Measurements from ENCODE around the gene DMBX1.

DMBX1 gene

GRCh38 chr1:46483589-46483988, 6.0 kb upstream of the DMBX1 start:
- H3K4me3 ChIP-seq (replicated peaks in 1 of 2; ENCODE audit: low read depth in 2 of 2, low read length in 2 of 2) = no peak overlapping the region
- DNase-seq (ENCODE audit: low read depth in 2 of 2) = no peak
- TF ChIP-seq CTCF (IDR thresholded peaks at IDR 0.05; ENCODE audit: low read depth, low read length) = no peak

- no peak for DNase-seq (ENCODE audit: low read depth in 2 of 2)
- no peak overlapping the region for H3K4me3 ChIP-seq (replicated peaks in 1 of 2; ENCODE audit: low read depth in 2 of 2, low read length in 2 of 2)
- no peak for TF ChIP-seq CTCF (IDR thresholded peaks at IDR 0.05; ENCODE audit: low read depth, low read length)
Observed at GRCh38 chr1:46484783-46485490, 4.7 kb upstream of the DMBX1 start.

- no peak for DNase-seq (ENCODE audit: low read depth in 2 of 2)
- no peak for TF ChIP-seq CTCF (IDR thresholded peaks at IDR 0.05; ENCODE audit: low read depth, low read length)
- H3K4me3 ChIP-seq (replicated peaks in 1 of 2; ENCODE audit: low read depth in 2 of 2, low read length in 2 of 2) = no peak overlapping the region
Observed at GRCh38 chr1:46485564-46486431, 3.8 kb upstream of the DMBX1 start.

GRCh38 chr1:46486432-46487015, 3.1 kb upstream of the DMBX1 start:
- no peak for DNase-seq (ENCODE audit: low read depth in 2 of 2)
- H3K4me3 ChIP-seq (replicated peaks in 1 of 2; ENCODE audit: low read depth in 2 of 2, low read length in 2 of 2) = no peak overlapping the region
- TF ChIP-seq CTCF (IDR thresholded peaks at IDR 0.05; ENCODE audit: low read depth, low read length) = no peak

- peak; percentile 36 for TF ChIP-seq CTCF (IDR thresholded peaks at IDR 0.05; ENCODE audit: low read depth, low read length)
- DNase-seq (ENCODE audit: low read depth in 2 of 2) = peak; percentile 29
- no peak overlapping the region for H3K4me3 ChIP-seq (replicated peaks in 1 of 2; ENCODE audit: low read depth in 2 of 2, low read length in 2 of 2)
Observed at GRCh38 chr1:46487818-46488218, 1.8 kb upstream of the DMBX1 start.

GRCh38 chr1:46488343-46489168, 1.1 kb upstream of the DMBX1 start:
- no peak overlapping the region for H3K4me3 ChIP-seq (replicated peaks in 1 of 2; ENCODE audit: low read depth in 2 of 2, low read length in 2 of 2)
- DNase-seq (ENCODE audit: low read depth in 2 of 2) = peak; percentile 11 to 34
- TF ChIP-seq CTCF (IDR thresholded peaks at IDR 0.05; ENCODE audit: low read depth, low read length) = no peak
